AG20443 (cell line): ENCODE data around the gene LIN7A.

Experiments used
- DNase-seq: peaks from one replicate; pipeline ENCODE4 v3.0.0; 2012; ENCODE audit warnings: low spot score, mixed read lengths

Gene LIN7A, protein sequence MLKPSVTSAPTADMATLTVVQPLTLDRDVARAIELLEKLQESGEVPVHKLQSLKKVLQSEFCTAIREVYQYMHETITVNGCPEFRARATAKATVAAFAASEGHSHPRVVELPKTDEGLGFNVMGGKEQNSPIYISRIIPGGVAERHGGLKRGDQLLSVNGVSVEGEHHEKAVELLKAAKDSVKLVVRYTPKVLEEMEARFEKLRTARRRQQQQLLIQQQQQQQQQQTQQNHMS

DNA sequence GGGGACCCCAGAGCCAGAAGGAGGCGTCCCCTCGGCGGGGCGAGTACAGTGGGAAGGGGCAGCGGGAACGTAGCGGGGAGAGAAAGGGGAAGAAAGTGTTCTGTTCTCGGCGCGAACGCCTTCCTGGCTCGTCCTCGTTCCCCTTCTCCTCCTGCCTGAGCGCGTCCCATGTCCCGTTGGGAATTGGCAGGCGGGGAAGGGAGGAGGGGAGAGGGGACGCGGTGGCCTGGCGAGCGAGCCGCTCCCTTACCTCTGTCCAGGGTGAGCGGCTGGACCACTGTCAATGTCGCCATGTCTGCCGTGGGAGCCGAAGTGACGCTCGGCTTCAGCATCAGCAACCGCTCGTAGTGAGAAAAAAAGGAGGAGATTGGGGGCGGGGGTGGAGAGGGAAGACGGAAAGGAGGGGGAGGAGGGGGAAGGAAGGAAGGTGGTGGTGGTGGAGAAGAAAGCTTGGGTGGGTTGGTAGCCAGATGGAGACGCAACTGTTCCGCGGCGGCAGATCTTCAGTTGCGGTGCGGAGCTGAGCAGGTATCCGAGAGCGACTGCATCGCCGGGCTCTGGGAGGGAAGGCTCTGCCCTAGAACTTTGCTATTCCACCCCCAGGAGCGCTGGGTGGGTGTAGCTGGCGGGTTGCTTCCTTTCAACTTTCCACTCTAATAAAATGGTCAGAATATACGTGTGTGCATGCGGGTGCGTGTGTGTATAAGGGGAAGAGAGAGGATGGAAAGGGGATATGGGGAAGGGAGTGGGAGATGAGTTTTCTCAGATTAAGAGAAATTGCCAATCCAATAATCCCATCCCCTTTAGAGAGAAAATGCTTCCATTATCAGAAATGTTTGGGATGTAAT lies at the start of gene LIN7A:
Gene LIN7A (minus strand): TSS at position 544 of the 848 bp plus-strand sequence. CDS start 212 bp downstream, at position 332.
- DNase-seq, result peak; percentile 61

DNA sequence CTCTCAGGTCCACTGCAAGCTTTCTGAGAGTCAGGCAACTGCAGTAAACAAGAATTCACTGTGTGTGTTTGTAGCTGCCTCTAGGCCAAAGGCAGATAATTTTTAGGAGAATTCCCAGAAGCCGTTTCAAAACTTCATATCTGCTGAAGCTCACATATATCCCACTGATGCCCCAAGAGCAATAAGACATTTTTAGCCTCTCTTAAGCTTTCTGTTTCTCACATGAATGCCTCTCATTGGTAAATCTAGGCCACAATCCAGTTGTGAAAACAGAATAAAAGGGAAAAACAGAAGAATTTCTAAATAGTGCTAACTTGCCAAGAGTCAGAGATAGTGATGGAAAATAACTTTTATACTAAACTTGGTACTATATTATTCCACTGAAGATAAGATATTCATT lies 48.5 kb upstream of the LIN7A start:
- DNase-seq, result no peak

DNA sequence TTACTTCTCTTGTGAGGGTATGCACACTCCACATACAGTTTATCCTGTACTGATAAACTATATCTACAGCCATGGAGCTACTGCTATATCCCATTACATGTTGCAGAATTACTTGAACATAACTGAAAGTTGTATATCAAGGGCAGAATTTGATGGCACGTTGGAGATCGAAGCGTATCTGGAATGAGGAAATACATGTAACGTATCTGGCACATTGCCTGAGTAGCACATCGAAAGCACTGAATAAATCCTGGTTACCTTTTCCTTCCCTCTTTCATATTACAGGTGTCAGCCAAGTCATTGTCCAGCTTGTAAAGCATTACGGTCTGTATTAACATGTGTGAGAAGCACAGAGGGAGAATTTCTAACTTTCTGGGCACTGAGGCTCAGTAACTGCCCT lies 42.1 kb upstream of the LIN7A start:
- DNase-seq, result no peak

DNA sequence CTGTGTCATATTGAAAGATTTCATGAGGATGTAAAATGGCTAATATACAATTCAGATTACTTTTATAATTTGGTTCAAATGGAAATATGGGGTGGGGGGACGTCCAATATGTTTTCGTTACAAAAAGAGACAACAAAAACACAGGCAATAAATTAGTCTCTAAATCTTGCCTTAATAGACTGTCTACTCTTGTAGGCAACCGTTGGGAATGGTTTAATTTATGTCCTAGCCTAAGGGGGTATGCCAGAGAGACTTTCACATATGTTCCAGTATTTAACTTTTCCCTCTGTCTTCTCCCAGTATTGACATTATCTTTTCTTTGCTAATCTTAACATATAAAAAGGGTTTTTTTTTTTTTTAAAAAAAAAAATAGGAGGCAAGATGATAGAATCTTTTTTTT lies 41.5 kb upstream of the LIN7A start:
- DNase-seq, result no peak

DNA sequence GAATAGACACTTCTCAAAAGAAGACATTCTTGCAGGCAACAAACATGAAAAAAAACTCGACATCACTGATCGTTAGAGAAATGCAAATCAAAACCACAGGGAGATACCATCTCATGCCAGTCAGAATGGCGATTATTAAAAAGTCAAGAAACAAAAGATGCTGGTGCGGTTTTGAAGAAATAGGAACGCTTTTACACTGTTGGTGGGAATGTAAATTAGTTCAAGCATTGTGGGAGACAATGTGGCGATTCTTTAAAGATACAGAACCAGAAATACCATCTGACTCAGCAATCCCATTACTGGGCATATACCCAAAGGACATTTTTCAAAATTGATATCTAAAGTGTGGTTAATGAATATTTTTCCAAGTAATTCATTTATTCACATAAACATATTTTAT lies 39.6 kb upstream of the LIN7A start:
- DNase-seq, result no peak

DNA sequence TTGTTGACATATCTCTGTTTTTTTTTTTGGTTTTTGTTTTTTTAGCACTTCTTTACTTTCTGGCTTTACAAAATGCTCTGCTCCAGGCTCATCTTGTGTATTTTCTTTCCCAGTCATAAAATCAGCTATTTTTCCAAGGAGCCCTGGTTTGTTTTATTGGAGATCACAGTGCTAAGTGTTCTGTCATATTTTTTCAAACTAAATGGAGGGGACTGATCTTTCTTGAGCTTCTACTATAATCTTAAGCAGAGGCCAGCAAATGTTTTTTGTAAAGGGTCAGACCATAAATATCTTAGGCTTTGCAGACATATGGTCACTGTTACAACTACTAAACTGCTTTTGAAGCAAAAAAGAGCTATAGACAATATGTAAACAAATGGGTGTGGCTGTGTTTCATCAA lies 30.6 kb upstream of the LIN7A start:
- no peak for DNase-seq

DNA sequence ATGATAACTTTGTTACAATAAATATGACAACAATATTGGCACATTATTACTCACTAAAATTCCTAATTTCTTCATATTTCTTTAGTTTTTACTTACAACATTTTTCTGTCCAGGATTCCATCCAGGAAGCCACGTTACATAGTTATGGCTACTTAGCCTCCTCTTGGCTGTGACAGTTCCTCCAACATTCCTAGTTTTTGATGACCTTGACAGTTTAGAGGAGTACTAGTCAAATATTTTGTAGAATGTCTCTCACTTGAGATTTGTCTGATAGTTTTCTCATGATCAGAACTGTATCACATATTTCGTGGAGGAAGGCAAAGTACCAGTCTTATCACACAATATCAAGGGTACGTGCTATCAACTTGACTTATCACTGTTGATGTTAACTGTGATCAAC lies 29.8 kb upstream of the LIN7A start:
- DNase-seq, result no peak

DNA sequence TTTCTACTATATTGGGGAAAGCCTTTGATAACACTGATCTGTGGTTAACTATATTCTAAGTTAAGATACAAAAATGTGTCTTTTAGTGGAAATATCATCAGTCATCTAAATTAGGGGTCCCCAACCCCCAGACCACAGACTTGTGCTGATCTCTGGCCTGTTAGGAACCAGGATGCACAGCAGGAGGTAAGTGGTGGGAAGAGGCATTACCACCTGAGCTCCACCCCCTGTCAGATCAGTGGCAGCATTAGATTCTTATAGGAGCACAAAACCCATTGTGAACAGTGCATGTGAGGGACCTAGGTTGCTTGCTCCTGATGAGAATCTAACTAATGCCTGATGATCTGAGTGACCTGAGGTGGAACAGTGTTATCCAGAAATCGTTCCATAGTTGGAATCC lies 28.3 kb upstream of the LIN7A start:
- no peak for DNase-seq

DNA sequence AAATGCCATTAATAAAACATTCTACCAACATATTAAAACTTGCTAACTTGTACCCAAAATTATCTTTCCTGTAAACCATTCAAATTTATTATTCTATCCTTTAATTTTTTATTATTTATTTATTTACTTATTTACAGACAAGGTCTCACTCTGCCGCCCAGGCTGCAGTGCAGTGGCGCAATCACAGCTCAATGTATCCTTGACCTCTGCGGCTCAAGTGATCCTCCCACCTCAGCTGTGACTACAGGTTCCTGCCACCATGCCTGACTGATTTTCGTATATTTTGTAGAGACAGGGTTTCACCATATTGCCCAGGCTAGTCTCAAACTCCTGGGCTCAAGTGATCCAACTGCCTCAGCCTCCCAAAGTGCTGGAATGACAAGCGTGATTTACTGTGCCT lies 20.4 kb upstream of the LIN7A start:
- DNase-seq, result no peak

DNA sequence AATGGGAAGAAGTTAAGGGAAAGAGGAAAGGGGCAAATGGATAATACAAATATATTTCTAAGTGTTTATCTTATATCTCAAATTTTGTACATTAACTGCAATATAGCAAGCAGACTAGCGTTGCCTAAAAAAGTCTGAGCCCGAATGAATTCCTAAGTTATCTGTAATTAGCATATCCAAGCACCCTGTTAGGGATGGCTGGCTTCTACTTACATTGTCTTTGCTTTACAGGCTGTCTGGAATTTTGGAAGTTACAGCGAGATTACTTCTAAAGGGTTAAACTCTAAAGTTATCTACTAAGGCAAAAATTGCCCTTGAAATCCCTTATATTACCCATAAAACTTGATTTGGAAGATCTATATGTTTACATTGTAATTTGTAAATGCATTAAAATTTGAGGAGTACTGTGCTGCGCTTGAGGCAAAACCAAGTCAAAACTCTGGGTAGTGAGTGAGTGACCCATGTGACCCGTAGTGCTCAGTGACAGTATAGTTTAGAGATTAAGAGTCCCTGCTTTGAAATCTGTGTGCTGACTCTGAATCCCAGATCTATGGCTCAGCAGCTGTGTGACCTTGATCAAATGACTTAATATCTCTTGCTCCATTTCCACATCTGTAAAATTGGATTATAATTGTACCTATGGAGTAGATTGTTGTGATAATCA lies 17.3 kb upstream of the LIN7A start:
- DNase-seq, result no peak

DNA sequence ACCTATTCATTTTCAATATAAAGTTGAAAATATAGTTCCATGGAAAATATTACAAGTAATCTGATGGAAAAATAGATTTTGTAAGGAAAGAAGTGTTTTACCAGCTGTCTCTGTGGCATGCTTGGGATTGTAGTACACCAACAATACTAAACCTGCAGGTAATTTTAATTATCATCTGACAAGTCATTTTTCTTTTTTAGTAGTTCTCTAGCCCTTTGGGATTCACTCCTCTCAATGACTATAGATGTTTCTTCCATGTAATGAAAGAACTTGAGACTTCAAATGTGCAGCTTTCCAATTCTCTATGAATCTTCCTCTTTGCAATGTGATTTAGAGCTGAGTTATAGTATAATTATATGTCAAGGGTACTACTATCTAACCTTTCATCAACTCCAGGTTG lies 14.7 kb upstream of the LIN7A start:
- DNase-seq, result no peak

DNA sequence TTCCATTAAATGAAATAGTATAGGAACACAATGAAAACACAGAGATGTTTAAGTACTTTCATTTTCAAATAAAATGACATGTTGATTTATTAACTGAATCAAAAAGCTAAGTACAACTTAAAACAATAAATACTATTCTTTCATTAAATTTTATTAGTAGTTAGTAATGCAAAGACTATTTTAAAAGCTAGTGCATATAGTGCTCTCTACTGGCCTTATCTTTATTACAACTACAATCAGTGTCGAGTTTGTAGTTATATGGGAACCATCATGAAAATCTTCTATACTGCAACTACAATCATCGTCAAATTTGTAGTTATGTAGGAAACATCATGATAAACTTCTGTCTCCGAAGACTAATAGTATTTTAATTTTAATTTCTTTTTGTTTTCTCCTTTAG lies 8.9 kb upstream of the LIN7A start:
- peak; percentile 21 for DNase-seq

DNA sequence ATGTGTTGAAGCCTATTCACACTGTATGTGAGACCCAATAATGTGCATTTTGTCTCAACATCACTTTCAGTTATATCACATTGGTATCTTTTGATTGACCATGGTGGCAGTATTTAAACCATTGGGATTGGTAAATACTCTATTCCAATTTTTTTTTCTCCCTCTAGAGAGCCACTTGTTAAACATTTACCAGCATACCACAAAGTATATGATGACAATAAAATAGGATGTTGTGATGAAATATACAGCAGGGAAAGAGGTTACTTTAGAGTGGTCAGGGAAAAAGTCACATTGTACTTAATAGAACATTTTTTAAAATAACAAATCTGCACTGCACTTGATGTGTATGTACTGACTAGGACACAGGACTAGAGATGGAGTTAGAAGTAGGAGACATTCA lies 5.6 kb upstream of the LIN7A start:
- no peak for DNase-seq

DNA sequence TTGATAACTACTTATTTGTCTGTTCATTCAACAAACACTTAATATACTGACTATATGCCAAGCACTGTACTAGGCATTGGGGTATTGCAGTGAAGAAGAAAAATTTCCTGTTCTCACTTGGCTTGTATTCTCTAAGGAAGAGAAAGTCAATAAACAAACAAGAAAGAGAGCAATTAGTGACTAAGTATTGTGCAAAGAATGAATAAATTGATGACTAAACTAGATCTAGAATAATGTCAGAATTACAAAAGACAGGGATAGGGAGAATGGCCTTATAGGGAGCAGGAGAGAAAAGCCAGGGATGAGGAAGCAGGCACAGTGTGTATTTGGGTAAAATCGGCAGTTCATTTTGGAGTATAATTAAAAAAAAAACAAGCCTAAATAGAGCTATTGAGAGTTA lies 4.2 kb upstream of the LIN7A start:
- no peak for DNase-seq

DNA sequence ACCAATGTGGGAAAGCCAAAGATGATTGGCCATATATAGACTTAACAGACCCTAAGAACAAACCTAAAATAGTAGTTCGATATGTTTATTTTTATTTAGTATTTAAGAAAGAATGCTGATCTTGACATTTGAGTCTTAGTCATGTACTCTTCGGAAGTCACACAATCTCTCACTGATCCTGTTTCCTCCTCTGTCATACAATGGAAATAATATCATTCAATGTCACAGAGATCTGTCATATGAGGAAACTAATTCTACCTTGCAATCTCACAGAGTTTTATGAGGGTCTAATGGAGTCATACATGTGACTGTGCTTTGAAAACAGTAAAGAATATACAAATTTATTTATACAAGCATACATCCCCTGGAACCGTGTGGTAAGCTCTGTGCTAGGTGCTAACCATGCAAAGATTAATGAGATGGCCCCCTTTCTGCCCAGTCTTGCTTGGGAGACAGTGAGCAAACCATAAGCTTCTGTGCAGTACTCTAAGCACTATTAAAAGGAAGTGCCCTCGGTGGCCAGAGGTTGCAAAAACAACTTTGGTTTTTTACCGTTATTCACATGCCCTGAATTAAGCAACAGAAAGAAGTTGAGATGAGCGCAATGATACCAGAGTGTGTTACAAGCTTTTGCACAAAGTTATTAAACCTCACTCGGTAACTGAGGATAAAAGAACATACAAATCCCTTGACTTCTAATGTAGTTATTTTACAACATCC lies 1.7 kb upstream of the LIN7A start:
- no peak for DNase-seq

DNA sequence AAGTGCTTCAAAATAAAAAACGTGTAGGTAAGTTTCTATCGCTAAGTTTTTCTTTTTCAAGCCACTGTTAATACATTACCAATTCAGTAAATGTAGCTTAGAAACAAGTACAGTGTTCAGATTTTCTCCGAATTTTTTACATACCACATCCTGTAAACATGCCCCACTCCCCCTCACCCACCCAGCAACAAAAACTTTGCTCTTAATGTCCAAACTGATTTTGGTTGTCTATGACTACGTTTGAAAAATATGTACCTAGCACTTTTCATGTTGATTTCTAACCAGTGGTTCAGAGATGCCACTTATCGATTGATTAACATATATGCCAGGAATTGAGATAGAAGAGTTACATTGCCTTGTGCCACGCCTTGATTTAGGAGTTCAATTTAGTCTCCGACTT lies 663 bp upstream of the LIN7A start:
- DNase-seq, result no peak

DNA sequence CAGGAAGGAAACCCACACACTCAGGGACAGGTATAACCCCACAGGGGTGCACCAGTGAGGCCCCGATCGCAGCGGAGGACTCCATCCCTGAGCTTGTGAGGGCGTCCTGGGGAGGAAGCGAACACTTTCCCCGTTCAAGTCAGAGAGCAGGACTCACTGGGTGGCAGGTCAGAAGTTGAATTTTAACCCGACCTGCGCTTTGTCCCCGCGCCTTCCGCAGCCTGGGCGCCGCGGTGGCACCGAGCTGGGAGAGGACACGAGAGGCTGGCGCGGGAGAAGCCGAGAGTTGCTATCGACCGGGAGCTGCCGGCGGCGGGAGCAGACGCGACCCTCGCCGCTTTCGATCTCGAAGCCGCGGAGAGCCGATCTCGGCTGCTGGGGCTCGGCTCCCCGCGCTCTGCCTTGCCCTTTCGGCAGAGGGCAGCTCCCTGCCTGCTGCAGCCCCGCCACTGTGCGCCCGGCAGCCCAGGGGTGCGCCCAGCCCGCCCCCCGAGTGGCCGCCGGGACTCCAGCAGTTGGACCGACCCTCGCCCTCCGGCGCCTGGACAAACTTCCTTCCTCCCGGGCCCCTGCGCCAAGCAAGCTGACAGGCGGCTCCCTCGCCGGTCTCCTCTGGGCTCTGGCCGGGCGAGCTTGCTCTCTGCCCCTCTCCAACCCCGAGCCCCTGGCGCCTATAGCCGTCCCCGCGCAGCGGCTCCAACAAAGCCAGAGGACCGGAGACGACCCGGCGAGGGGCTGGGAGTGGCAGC lies 918 bp downstream of the LIN7A start:
- DNase-seq, result peak; percentile 74

DNA sequence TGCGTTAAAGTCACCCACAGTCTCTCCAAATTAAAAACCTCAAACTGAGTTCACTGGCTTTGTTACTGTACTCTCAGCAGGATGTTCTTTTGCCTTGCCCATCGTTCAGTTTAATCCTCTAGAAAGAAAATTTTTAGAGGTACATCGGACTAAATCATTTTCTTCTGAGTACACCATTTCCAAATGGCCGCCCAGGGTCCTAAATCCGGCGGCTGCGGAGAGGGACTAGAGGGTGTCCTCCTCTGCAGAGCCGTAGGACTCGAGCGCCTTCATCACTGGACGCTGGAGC lies 1.4 kb downstream of the LIN7A start:
- peak; percentile 56 for DNase-seq

DNA sequence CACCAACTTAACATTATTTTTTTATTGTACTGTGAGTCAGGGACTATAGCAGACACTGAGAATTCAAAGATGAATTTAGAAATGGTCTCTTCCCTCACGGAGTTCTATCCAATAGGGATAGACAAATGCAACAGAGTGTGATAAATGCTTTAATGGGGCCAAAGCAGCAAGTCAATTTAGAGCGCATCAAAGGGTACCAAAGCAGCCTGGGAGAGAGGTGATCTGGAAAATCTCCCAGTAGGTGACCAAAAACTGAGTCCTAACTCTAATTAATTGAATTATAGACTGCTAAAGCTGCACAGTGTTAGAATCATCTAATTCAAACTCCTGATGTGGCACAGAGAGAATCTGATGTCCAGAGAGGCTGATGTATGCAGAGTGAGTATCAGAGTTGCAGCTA lies 2.6 kb downstream of the LIN7A start:
- DNase-seq, result no peak

DNA sequence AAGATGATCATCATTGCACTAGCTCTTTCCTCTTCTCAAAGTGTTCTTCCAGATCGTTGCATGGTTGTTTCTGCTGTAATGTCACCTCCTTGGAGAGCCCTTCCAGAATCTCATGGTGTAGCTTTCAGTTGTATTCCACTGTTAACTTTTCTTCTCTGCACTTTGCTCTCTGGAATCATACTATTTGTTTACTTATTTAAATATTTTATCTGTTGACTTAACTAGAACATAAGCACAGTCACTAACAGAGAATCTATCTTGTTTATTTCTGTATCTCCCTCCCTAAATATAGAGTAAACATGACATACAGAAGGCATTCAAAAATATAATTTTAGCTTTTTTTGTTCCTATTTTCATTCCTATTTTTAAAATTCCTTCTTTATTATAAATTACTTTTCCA lies 11.8 kb downstream of the LIN7A start:
- no peak for DNase-seq

DNA sequence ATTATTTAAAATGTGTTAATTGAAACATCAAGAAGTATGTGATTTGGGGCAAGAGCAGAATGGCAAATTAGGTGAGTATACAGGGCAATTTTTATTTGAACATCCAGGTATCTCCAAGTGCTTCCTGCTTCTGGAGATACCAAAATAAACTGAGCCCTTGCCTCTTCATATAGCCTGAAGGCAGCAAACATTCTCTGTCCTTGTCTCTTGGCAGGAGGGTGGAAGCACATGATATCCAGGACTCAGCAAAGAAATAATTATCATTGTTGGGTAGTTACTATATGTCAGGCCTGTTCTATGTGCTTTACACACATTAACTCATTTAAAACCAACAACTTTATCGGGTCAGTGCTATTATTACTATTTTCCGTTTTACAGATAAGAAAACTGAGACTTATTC lies 12.5 kb downstream of the LIN7A start:
- DNase-seq, result no peak

DNA sequence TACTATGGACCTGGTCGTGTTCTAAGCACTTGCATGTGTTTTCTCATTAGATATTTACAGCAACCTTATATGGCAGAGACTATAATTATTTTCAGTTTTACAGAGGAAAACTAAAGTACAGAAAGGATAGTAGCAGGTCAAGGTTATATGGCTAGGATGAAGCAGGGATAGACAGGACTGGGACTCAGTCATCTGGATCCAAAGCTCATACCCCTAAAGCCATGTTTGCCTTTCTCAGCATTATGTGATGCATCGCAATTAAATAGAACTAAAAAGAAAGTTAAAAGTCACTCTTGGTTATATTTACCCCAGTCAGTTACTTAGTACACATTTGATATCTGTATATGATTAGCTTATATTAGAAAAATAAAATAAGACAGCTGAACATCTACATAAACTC lies 13.3 kb downstream of the LIN7A start:
- no peak for DNase-seq
